ENCODE data around the gene SLC2A13. TPM values are rescaled to one million over a fixed set of nuclear protein-coding genes. Genes with fewer than 3 reads are reported as not detected.

The SLC2A13 gene
- total and polyA plus RNA-seq, 10 donors = 1.1 to 17.1 (median 7.6) TPM

DNA sequence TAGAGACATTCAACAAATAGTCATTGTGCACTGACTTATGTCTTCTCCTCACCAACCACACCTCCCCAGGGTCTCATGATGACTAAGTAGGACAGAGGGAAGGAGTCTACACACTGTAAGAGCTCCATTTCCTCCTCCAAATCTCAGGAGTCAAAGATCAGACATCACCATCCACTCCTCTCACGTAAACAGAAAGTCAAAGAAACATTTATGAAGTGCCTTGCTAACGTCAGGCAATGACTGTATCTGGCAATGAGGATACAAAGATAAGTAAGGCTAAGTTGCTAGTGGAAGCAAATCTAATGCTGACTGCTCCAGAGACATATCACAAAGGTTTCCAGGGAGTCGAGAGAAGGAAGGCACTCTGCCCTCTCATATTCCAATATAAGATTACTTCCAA lies 88.9 kb downstream of the SLC2A13 start:
- no peak for DNase-seq
- no peaks in the 10 kb centered on the region for H3K9me3 ChIP-seq
- no peak overlapping the region for H3K27ac ChIP-seq
- intact Hi-C loops (cut with DNase I; ENCODE audit: low total_unique reads) = no loop called here
- no peak for TF ChIP-seq POLR2AphosphoS5 (IDR thresholded peaks at IDR 0.05)
- TF ChIP-seq, protein P1, sequence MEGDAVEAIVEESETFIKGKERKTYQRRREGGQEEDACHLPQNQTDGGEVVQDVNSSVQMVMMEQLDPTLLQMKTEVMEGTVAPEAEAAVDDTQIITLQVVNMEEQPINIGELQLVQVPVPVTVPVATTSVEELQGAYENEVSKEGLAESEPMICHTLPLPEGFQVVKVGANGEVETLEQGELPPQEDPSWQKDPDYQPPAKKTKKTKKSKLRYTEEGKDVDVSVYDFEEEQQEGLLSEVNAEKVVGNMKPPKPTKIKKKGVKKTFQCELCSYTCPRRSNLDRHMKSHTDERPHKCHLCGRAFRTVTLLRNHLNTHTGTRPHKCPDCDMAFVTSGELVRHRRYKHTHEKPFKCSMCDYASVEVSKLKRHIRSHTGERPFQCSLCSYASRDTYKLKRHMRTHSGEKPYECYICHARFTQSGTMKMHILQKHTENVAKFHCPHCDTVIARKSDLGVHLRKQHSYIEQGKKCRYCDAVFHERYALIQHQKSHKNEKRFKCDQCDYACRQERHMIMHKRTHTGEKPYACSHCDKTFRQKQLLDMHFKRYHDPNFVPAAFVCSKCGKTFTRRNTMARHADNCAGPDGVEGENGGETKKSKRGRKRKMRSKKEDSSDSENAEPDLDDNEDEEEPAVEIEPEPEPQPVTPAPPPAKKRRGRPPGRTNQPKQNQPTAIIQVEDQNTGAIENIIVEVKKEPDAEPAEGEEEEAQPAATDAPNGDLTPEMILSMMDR (IDR thresholded peaks at IDR 0.05 in 8 of 11, conservative IDR thresholded peaks at IDR 0.05 in 3 of 11) = no peak
- TF ChIP-seq POLR2A (IDR thresholded peaks at IDR 0.05) = no peak
- H3K4me3 ChIP-seq = no peak overlapping the region
- peaks cover 0 to 14% (median 9%) of the 10 kb centered on the region in 6 donors for H3K4me1 ChIP-seq
- WGBS, 5 donors = 67 to 76% (median 75%) methylated on average over 3 of the region's 3 CpGs
- no peaks in the 10 kb centered on the region for H3K27me3 ChIP-seq (replicated peaks in 1 of 7)
- no peaks in the 10 kb centered on the region for H3K36me3 ChIP-seq

DNA sequence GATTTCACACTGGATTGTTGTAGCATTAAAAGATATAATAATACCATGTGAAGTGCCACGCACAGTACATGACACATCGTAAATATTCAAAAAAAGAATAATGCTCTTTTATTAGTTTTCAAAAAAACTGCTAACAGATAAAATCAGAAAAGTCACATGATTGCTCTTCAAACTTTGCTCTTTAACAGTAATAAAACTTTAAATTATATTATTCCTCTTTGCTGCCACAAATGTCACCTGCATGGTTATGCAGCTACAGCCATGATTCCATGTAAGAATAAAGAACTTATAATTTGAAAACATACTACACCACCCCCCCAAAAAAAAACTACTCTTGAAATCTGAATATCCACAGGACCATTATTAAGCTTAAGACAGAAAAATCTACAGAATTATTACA lies 90.0 kb downstream of the SLC2A13 start:
- Histone ChIP-seq H3K27me3 (replicated peaks in 1 of 7) (no peaks in the 10 kb centered on the region), H3K36me3 (no peaks in the 10 kb centered on the region), H3K4me1 (peaks cover 0 to 24% (median 17%) of the 10 kb centered on the region in 6 donors), H3K9me3 (no peaks in the 10 kb centered on the region), H3K27ac (no peak overlapping the region), H3K4me3 (no peak overlapping the region)
- no peak for TF ChIP-seq POLR2AphosphoS5 (IDR thresholded peaks at IDR 0.05)
- TF ChIP-seq, protein P1 (IDR thresholded peaks at IDR 0.05 in 8 of 11, conservative IDR thresholded peaks at IDR 0.05 in 3 of 11) = no peak
- no peak for TF ChIP-seq POLR2A (IDR thresholded peaks at IDR 0.05)
- WGBS, 5 donors = 96 to 99% (median 96%) methylated on average over 2 of the region's 2 CpGs
- intact Hi-C loops (cut with DNase I; ENCODE audit: low total_unique reads) = no loop called here
- no peak for DNase-seq

DNA sequence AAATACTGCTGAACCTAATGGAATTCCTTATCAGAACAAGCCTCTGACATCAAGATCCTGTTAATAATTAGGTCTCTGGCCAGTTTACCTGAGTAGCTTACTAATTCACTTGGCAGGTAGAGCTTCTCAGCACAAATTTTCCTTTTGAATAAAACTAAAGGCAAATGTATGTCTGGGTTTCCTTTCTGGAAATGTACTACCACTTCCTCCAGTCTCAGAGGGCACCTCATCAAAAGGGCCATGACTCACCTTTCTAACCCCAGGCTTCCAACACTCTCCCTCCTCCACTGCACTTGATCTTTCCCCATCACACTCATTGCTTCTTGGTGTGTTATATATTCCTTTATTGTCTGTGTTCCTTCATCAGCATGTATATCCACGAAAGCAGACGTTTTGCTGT lies 90.5 kb downstream of the SLC2A13 start:
- H3K4me3 ChIP-seq = no peak overlapping the region
- H3K36me3 ChIP-seq = no peaks in the 10 kb centered on the region
- H3K27ac ChIP-seq = no peak overlapping the region
- no peak for DNase-seq
- no peaks in the 10 kb centered on the region for H3K9me3 ChIP-seq
- intact Hi-C loops (cut with DNase I; ENCODE audit: low total_unique reads) = no loop called here
- TF ChIP-seq POLR2A (IDR thresholded peaks at IDR 0.05) = no peak
- TF ChIP-seq POLR2AphosphoS5 (IDR thresholded peaks at IDR 0.05) = no peak
- TF ChIP-seq, protein P1 (IDR thresholded peaks at IDR 0.05 in 8 of 11, conservative IDR thresholded peaks at IDR 0.05 in 3 of 11) = no peak
- 70 to 97% (median 96%) methylated on average over 2 of the region's 2 CpGs for WGBS, 5 donors
- H3K4me1 ChIP-seq = peaks cover 0 to 24% (median 17%) of the 10 kb centered on the region in 6 donors
- H3K27me3 ChIP-seq (replicated peaks in 1 of 7) = no peaks in the 10 kb centered on the region

GRCh38 chr12:40013847-40014246 lies 92.0 kb downstream of the SLC2A13 start:
- H3K9me3 ChIP-seq = no peaks in the 10 kb centered on the region
- 65 to 81% (median 70%) methylated on average over 2 of the region's 2 CpGs for WGBS, 5 donors
- peaks cover 0 to 24% (median 17%) of the 10 kb centered on the region in 6 donors for H3K4me1 ChIP-seq
- TF ChIP-seq, protein P1 (IDR thresholded peaks at IDR 0.05 in 8 of 11, conservative IDR thresholded peaks at IDR 0.05 in 3 of 11) = no peak
- no peaks in the 10 kb centered on the region for H3K36me3 ChIP-seq
- H3K27ac ChIP-seq = no peak overlapping the region
- no peak for DNase-seq
- intact Hi-C loops (cut with DNase I; ENCODE audit: low total_unique reads) = loop anchor here (5.0 kb wide), 1 partner anchor 93 kb away; the partner anchor contains the start of gene SLC2A13
- no peaks in the 10 kb centered on the region for H3K27me3 ChIP-seq (replicated peaks in 1 of 7)
- no peak overlapping the region for H3K4me3 ChIP-seq
